Mesodermal cell (in vitro differentiated cells): ENCODE measurements around the gene SH3PXD2B.

Source experiments
- H3K27ac ChIP-seq: 2 replicates; pipeline ENCODE4 v1.7.0; 2013; ENCODE audit warnings: mild to moderate bottlenecking, low read depth, low read length, moderate library complexity; ENCODE audit not compliant: severe bottlenecking
- H3K36me3 ChIP-seq: 2 replicates; pipeline ENCODE4 v1.7.1; 2013; ENCODE audit warnings: mild to moderate bottlenecking, low read length, moderate library complexity; ENCODE audit not compliant: control insufficient read depth, insufficient read depth
- H3K4me1 ChIP-seq: one replicate; pipeline ENCODE4 v1.7.1; 2013; ENCODE audit warnings: mild to moderate bottlenecking, low read length; ENCODE audit not compliant: insufficient read depth, control insufficient read depth, poor library complexity, severe bottlenecking
- H3K4me3 ChIP-seq: 2 replicates; pipeline ENCODE4 v1.7.0; 2013; ENCODE audit warnings: low read length, control low read depth, mild to moderate bottlenecking; ENCODE audit not compliant: insufficient read depth, poor library complexity, severe bottlenecking; ENCODE audit errors: extremely low read depth
- H3K9me3 ChIP-seq: 2 replicates; pipeline ENCODE4 v1.7.1; 2013; ENCODE audit warnings: mild to moderate bottlenecking, low read length, moderate library complexity; ENCODE audit not compliant: control insufficient read depth
- WGBS, 2 experiments: methylation state at CpG; one replicate each; pipeline ENCODE4 v1.1.5; 2013; ENCODE audit warnings: missing lambda C conversion rate in 2 of 2; ENCODE audit not compliant: insufficient coverage in 2 of 2; 5-methylcytosine and 5-hydroxymethylcytosine counted together

SH3PXD2B gene

DNA sequence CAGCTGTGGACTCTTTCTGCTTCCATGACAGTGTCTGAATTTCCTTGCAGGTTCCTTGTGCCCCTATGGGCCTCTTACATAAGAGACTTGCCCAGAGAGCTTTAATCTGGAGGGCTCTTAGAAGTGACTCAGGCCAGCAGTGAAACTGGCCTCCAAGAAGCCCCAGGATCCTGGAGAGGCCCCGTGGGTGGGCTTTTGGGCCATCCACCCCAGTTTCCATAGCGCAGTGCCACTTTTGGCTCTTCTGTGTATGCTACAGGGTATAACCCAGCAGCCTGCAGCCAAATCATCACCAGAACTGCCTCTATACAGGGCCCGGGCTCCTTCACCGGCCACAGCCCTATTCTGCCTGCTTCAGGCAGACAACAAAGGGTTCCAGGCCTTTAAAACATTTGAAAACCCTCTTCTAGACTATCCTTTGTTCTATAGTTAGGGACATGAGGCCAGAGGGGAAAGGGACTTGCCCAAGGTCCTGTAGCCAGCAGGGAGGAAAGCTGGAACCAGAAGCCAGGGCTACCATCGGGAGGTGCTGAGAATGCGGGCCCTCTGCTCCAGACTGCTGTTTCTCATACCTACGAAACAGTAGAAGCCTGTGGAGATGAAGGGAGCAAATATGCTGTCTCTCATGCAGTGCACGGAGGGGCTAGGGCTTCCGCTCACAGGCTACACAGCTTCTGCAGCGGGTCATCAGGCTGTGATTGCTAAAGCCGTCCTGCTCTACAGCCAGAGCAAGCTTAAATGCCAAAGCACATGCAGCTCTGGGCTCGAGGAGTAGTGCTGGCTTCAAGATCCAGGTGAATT, 18.0 kb downstream of the SH3PXD2B start:
- Histone ChIP-seq H3K4me3 (no peak overlapping the region), H3K9me3 (no peaks in the 10 kb centered on the region), H3K36me3 (peaks cover 78% of the 10 kb centered on the region), H3K27ac (no peak overlapping the region), H3K4me1 (no peaks in the 10 kb centered on the region)
- 97 to 99% methylated on average over 10 to 11 of the region's 12 CpGs for WGBS, 2 experiments

DNA sequence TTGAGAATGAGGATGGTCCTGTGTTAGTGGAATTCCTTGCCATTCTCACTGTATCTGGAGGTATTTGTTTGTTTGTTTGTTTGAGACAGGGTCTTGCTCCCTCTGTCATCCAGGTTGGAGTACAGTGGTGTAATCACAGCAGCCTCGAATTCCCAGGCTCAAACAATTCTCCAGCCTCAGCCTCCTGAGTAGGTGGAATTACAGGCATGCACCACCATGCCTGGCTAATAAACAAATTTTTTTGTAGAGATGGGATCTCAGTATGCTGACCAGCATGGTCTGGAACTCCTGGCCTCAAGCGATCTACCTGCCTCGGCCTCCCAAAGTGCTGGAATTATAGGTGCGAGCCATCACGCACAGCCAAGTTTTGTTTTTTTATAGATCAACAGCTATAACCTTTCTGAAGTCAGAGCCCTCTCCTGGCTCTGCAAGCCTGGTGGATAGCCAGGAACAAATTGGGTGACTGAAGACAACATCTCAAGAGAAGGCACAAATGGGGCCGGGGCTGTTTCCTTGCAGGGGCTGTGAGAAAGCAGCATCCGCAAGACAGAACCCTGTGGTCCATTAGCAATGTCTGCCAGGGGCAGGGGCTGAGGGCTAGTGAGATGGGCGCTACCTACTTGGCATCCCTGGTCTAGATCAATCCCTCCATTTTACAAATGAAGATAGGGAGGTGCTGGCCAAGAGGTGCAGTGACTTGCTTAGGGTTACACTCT, 18.8 kb downstream of the SH3PXD2B start:
- Histone ChIP-seq H3K36me3 (peaks cover 81% of the 10 kb centered on the region), H3K27ac (no peak overlapping the region), H3K4me1 (no peaks in the 10 kb centered on the region), H3K4me3 (no peak overlapping the region), H3K9me3 (no peaks in the 10 kb centered on the region)
- 83 to 92% methylated on average over 8 of the region's 8 CpGs for WGBS, 2 experiments

DNA sequence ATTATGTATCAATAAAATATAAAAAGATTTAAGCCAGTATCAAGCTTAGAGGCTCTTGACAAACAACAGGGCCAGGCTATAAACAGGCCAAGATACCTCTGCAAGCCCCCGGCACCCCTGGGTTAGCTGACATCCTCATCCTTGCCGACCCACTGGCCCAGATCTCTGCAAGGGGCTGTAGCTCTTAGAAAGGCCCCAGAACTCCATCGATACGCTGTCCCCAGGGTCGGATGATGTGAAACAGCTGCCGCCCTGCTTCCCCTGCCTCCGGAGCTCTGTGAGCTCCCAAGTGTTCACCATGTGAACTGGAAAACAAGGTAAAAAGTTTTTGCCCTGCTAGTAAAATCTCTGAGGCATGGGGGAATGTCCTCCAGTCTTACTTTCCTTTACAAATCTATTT, 20.1 kb downstream of the SH3PXD2B start:
- no peak overlapping the region for H3K27ac ChIP-seq
- no peaks in the 10 kb centered on the region for H3K4me1 ChIP-seq
- H3K36me3 ChIP-seq: peaks cover 73% of the 10 kb centered on the region
- H3K4me3 ChIP-seq: no peak overlapping the region
- WGBS, 2 experiments: 96 to 97% methylated on average over 5 to 7 of the region's 7 CpGs
- H3K9me3 ChIP-seq: no peaks in the 10 kb centered on the region

DNA sequence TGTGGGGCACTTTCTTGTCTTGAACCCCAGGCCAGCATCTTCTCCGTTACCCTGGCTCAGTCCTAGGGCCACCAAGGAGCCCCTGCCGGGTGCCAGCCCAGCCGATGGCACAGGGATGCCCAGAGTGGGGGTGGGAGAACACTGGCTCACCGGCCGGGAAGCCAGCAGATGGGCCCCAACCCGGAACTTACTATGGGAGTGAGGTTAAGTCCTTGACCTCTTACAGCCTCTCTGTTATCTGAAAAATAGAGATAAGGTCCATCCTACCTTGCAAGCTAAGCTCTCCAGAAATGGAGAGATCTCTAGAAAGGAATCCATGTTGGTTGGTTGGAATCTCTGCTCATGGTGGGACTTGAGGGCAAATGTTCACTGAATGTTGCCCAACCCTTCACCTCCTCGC, 20.8 kb downstream of the SH3PXD2B start:
- Histone ChIP-seq H3K36me3 (peaks cover 72% of the 10 kb centered on the region), H3K27ac (no peak overlapping the region), H3K9me3 (no peaks in the 10 kb centered on the region), H3K4me3 (no peak overlapping the region), H3K4me1 (no peaks in the 10 kb centered on the region)
- WGBS, 2 experiments: 95 to 98% methylated on average over 6 to 7 of the region's 7 CpGs

DNA sequence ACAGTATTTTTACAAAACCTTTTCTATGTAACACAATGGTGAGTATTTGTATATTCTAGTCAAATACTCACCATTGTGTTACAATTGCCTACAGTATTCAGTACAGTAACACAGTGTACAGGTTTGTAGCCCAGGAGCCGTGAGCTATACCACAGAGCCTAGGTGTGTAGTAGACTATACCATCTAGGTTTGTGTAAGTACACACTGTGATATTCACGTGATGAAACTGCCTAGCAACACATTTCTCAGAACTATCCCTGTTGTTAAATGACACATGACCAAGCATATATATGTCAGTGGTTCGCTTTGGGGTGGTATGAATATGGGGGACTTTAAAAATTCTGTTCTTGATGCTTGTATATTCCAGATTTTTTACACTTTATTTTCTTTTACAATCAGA, 21.3 kb downstream of the SH3PXD2B start:
- Histone ChIP-seq H3K4me1 (no peaks in the 10 kb centered on the region), H3K4me3 (no peak overlapping the region), H3K27ac (no peak overlapping the region), H3K36me3 (peaks cover 70% of the 10 kb centered on the region), H3K9me3 (no peaks in the 10 kb centered on the region)
- WGBS, 2 experiments: no CpG with 5 or more reads among the region's 3 CpGs

DNA sequence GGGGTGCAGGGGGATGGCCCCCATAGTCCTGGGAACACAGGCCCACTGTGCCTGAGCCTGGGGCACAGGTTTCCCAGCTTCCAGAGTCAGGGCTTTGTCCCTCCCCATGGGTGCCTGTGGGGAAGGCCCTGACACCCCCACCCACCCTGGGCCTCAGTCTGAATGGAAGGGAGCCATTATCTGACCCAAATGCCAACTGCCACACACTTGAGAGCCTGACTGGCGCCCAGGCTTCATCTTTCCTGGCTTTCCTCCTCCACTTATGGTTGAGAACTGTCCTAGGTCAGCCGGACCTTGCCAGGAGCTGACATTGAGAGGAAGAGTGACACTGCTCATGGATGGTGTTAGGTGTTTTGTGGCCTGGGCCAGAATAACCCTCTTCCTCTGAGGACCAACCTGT, 24.0 kb downstream of the SH3PXD2B start:
- Histone ChIP-seq H3K4me1 (peaks cover 4% of the 10 kb centered on the region), H3K27ac (no peak overlapping the region), H3K9me3 (no peaks in the 10 kb centered on the region), H3K4me3 (no peak overlapping the region), H3K36me3 (peaks cover 57% of the 10 kb centered on the region)
- 100% methylated on average over 1 of the region's 2 CpGs; no CpG with 5 or more reads in 1 of the 2 experiments for WGBS, 2 experiments

DNA sequence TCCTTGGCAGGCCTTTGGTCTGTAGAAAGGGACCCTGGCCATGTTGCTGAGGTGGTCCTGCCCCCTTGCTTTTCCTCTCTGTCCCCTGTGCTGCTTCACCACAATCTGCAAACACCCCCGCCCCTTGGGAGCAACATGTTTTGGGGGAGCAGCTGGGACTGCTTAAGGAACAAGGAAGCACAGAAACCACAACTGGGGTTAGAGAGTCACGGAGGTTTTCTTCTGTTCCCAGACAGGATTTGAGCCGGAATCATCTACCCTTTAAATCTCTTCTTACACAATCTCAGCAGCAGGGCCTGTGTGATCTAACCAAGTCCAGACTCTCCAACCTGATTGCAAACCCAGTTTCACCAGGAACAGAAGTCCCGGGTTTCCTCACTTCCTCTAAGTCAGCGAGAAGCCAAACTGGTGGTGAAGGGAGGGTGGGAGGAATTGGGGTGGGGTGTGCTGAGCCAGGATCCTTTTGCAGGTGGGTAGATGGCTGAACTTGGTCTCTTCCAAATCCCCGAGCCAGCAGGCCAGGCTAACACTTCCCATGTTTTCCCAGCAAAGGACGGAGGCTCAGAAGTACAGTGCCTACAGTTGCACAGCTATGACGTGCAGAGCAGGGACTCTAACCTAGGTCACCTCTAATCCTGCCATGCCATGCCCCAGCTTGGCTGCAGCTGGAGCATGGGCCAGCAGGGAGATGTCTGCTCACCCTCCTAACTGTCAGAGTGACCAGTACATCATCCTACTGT, 25.0 kb downstream of the SH3PXD2B start:
- peaks cover 55% of the 10 kb centered on the region for H3K36me3 ChIP-seq
- 87 to 94% methylated on average over 3 to 5 of the region's 8 CpGs for WGBS, 2 experiments
- peaks cover 5% of the 10 kb centered on the region for H3K4me1 ChIP-seq
- no peak overlapping the region for H3K4me3 ChIP-seq
- H3K27ac ChIP-seq: no peak overlapping the region
- H3K9me3 ChIP-seq: no peaks in the 10 kb centered on the region

DNA sequence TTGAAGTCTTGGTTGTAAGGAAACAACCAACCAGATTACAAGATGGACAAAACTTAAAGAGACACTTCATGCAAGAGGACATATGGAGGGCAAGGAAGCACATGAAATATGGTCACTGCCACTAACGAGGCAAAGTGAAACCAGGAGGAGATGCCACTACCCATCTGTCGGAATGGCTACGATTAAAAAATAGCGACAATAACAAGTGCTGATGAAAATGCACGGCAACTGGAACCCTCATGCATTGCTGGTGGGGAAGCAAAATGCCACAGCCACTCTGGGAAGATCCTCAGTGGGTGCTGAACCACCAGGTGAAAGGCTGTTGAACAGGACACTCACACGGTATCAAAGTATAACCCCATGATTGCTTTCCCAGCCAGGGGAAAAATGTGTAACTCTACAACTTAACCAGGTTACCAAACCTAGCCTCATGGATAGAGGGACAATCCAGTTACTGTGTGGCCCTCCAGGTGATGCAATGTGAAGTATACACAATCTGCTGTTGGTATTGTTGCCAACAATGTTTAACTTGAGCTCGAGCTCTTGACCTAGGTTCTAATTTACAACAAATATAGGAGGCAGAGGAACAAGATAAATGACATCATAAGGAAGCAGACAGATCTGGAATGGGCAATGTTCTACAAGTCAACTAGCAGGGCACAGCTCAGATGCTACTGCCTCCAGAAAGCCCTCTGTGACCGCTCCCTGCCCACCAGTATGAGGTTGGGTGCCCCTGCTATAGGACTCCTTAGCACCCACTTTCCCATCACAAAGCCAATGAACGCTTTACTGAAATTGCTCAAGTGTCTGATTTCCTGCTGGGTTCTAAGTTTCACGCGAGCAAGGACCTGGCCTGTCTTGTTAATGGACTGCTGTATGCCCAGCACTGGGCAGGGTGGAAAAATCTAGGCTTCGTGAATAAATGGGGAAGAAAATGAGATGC, 25.8 kb downstream of the SH3PXD2B start:
- H3K27ac ChIP-seq: no peak overlapping the region
- H3K36me3 ChIP-seq: peaks cover 55% of the 10 kb centered on the region
- H3K9me3 ChIP-seq: no peaks in the 10 kb centered on the region
- peaks cover 5% of the 10 kb centered on the region for H3K4me1 ChIP-seq
- H3K4me3 ChIP-seq: no peak overlapping the region
- WGBS, 2 experiments: 93 to 98% methylated on average over 10 to 11 of the region's 12 CpGs

DNA sequence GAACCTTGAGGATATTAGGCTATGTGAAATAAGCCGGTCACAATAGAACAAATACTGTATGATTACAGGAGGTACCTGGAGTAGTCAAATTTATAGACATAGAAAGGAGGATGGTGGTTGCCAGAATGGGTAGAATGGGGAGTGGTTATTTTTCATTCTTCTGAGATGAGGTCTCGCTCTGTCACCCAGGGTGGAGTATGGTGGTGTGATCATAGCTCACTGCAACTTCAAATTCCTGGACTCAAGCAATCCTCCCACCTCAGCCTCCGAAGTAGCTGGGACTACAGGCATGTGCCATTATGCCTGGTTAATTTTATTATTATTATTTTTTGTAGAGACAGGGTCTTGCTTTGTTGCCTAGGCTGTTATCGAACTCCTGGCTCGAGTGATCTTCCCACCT, 27.1 kb downstream of the SH3PXD2B start:
- Histone ChIP-seq H3K36me3 (peaks cover 58% of the 10 kb centered on the region), H3K27ac (no peak overlapping the region), H3K4me3 (no peak overlapping the region), H3K9me3 (no peaks in the 10 kb centered on the region), H3K4me1 (peaks cover 5% of the 10 kb centered on the region)
- WGBS, 2 experiments: 97 to 100% methylated on average over 1 to 3 of the region's 5 CpGs

DNA sequence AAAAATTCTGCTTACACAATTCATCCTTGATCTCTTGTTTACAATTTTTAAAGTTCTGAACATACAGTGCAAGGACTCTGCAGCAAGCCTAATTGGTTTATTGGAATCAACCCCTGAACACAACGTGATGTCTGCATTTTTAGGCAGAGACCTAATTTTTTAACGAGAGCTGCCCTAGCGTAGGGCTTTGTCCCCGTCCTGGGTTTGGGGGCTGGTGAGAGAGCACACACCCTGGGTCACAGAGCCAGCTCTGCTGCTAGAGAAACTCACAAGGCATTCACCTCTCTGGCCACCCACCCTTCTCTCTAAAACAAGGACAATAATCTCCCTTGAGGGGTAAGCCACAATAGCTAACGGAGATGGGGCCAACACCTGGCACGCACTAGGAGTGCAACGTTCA, 28.2 kb downstream of the SH3PXD2B start:
- no peak overlapping the region for H3K4me3 ChIP-seq
- no peaks in the 10 kb centered on the region for H3K9me3 ChIP-seq
- H3K27ac ChIP-seq: no peak overlapping the region
- peaks cover 58% of the 10 kb centered on the region for H3K36me3 ChIP-seq
- 95 to 99% methylated on average over 6 to 7 of the region's 7 CpGs for WGBS, 2 experiments
- peaks cover 5% of the 10 kb centered on the region for H3K4me1 ChIP-seq
